ENCODE measurements around the gene CFAP58. TPM values are rescaled to one million over a fixed set of nuclear protein-coding genes. Genes with fewer than 3 reads are reported as not detected.

Gene CFAP58
- total RNA-seq, 1 donor from 2014 or later = 0.12 TPM

DNA sequence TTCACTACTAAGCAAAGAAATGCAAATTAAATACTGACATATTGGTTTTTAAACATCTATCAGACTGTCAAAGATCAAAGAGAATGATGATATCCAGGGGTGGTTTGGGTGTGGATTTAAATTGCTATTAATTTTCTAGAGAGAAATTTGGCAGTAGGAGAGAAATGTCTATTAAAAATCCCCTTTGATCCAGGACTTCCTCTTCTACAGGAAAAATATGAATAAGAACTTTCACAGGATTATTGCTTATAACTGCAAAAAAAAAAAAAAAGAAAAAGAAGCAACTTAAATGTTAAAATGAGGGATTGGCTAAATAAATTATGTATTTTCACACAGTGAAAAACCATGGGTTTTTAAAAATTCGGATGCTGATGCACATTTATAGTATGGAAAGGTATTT, 21.0 kb downstream of the CFAP58 start:
- ATAC-seq = no peak

DNA sequence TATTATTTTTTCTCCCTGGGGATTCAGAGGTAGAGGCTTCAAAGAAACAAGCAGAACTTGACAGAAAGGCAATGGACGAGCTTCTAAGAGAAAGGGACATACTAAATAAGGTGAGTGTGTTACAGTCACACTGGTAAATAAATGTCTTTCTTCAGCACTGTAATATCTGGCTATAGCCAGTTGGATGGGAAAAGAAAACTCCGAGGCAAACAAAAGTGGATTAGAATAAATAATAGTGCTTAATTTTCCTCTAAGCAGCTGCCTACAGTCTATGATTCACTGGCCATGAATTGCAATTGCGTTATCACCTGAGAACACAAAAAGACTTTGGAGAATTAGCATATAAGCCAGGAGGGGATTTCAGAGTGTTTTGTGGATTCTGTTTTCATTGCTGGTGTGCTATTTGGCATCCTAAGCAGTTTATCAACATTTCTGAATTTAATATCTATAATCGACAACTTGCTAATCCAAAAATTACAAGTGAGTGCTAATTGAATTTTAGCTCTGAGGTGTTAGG, 23.2 kb downstream of the CFAP58 start:
- peak; percentile 81 for ATAC-seq

DNA sequence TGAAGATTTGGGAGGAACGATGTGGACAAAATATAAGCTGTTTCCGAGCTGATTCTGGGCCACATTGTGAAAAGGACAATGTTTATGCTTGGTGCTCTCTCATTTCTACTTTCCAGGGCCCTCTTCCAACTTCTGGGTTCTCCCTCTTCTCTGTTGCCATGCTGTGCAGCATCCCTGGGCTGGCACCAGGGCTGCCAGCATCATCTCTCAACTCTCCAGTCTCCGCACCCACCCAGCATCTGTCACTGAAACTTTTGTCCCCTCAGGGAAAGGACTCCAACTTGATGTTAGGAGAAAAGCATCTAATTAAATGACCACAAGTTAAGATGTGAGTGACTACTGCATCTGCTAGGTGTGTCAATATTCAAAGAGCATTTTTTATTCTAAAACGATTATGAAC, 26.7 kb downstream of the CFAP58 start:
- ATAC-seq = no peak

DNA sequence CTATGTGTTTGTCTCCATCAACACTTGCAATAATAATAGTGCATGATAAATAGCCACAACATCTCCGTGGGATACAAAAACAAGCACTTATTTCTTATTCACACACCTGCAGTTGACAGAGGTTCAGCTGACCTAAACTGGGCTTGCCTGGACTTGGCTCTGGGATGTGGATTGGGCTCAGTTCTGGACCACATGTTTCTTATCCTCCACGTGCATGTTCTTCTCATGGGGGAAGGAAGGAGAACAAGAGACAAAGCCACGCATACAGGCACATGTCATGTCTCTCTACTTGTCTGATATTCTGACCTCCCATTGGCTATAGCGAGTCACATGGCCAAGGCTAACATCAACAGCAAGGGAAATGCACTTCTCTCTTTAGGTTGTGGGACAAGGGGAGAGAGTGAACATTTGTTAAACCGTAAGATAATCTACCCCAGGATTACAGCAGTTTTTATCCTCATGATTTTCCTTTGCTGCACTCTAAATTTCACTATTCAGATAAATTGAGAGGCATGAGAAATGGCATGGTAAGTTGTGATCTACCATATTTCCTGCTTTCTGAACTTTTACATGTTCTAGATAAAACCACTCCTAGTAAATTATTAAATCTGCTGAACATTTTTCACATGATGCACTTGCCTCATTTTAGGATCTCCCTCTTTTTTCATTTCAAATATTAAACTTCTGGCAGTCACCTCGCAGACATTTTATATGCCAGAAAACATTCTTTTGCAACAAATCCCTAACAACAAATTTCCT, 33.7 kb downstream of the CFAP58 start:
- no peak for ATAC-seq

DNA sequence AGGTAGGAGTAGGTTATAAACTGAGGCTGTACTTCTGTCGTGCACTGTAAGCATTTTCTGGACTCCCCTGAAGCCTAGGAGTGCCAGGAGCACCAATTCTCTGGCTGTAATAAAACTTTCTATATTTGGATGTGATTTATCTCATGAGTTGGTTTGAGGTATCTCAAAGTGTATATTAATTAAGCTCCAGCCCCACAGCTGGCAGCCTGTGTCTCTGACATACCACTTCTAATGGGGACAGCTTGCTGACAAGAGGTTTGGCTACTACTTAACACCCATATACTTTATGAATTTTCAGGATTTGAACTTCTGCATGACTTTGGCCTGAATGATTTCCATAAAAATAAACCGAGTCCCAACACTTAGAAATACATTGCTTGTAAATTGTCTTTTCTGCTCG, 35.2 kb downstream of the CFAP58 start:
- ATAC-seq = no peak

DNA sequence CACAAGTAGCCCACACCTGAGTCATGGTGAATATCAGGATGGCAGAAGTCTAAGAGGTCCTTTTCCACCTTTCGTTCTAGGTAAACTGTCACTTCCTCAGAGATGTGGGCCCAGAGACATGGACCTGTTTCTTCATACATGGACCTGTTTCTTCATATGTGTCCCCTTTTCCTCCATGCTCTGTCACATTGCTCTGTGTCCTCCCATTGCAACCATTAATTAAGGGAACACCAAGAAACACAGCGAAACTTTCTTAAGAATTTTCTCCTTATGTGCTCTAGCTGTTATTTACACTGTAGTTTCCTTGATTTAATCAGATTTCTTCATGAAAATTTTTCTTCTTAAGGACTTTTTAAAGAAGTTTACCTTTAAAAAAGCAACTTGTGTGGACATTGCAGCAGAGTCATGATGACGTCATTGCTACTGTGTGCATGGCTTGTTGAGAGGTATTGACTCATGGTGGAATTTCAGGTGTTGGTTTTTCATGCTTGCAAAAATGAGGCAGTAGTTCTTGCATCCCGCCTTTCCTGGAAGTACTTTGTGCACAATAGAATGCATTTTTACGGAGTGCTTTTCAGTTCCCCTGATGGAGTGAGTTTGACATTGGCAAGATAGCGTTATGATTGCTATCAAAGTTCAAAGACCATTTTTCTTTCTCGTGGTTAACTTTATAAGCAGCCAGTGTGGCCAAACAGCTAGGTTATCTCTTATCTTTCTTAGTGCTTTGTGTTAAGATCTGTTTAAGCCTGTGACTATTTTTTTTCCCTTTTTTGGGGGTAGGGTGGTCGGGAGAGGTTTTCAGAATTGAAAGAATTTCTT, 37.7 kb downstream of the CFAP58 start:
- ATAC-seq = peak; percentile 73

DNA sequence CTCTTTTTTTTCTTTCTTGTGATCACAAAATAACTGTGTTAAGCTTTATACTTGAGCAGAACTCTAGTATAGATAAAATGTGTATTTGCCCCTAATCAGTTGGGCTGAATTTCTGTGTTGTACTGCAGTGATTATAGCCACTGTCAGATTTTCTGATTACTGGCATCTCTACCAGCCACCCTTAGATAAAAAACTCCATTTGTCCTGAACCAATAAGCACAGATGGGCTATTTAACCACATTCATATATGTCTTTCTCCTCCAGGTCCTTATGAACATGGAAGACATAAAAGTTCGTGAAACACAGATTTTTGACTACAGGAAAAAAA, 38.3 kb downstream of the CFAP58 start:
- ATAC-seq = no peak

DNA sequence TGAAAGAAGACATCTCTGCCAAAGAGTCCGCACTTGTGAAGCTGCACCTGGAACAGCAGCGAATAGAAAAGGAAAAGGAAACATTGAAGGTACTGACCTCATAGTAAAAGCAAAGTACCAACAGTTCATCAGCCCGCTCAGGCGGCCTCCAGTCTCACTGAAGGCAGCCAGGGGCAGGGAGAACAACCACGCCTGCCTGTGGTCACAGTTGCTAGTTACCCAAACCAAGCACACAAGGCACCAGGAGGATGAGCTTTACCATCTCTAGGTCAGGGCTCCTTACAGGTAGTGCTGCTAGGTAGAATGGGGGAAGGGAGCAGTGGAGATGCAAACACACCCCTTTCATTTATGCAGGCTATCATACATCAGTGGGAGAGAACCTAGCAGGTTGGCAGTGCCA, 39.8 kb downstream of the CFAP58 start:
- no peak for ATAC-seq

DNA sequence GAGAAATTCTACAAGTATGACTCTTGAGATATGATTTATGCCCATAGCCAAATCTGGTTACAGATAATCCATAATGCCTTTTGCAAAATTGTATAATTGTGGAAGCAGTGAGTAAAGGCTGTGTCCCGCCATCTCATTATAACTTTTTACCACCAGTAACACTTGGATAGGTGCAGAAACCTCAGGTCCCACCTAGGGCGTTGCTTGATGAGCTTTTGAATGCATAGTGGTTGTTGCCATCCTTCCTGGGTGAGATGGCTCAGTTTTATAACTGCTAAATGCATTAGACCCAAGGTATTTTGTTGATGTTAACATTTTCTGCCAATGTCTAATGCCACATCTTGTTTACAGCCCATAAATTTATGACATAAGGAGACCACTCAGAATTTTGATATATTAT, 42.9 kb downstream of the CFAP58 start:
- no peak for ATAC-seq

DNA sequence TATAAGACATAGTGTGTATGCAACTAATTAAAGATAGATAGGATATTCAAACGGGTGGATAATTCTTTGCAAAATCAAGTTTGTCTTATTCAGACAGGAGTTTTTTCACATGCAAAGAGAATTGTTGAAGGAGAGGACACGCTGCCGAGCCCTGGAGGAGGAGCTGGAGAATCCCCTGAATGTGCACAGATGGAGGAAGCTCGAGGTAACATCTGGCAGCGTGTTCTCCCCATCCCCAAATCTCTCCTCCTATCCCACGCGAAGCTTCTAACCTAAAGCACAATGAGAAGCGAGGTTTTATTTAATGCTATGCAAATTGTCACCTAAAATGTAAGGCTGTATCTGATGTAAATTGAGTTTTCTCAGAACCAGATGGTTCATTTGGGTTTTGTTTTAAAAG, 50.0 kb downstream of the CFAP58 start:
- ATAC-seq = no peak

DNA sequence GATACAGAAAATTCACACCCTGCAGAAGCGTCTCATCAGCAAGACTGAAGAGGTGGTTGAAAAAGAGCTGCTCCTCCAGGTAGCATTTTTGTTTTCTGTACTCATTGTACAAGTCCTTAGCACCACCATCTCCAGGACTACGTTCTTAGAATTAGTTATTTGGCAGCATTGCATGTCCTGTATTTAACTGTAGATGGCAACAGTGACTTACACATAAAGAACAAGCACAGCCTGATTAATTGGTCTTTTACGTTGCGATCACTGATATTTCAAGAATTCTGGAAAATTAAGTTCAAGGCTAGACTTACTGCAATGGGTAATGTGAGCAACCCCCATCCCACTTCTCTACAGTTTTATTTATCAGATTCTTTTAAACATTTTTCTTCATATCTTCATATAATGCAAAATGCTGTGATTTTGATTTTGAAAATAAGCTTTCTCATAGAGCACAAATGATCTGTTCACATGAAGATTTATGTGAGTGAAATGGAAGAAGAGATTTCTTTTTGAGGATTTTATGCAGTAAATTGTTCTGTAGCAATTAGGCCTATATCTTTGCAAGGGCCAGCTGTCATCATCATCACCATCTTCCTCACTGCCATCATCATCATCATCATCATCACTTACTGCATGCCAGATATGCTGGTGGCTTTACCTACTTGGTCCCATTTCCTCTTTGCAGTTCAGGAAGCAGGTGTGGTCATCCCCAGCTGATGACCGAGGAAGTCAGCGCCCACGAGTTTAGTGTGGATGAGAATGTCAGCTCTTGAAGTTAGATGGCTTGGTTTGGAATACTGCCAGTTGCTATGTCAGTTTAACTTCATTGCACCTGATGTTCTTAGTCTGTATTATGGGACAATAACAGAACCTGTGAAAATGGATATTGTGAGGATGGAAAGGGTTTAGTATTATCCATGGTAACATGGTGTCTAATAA, 53.4 kb downstream of the CFAP58 start:
- ATAC-seq = no peak

DNA sequence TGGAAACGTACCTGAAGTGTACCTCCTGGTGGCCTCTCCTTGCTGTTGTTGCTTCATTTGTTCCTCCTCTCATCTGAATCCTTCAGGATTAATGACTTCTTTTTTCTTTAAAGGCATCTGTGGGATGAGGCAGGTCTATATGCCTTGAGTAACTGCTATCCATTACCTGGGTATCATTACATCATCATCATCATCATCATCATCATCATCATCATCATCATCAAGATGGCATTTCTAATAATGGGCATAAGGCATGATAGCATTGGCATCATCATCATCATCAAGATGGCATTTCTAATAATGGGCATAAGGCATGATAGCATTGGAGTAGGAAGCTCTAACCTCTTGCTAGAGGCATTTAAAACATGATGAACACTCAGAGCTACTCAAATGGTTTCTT, 59.9 kb downstream of the CFAP58 start:
- ATAC-seq = no peak

DNA sequence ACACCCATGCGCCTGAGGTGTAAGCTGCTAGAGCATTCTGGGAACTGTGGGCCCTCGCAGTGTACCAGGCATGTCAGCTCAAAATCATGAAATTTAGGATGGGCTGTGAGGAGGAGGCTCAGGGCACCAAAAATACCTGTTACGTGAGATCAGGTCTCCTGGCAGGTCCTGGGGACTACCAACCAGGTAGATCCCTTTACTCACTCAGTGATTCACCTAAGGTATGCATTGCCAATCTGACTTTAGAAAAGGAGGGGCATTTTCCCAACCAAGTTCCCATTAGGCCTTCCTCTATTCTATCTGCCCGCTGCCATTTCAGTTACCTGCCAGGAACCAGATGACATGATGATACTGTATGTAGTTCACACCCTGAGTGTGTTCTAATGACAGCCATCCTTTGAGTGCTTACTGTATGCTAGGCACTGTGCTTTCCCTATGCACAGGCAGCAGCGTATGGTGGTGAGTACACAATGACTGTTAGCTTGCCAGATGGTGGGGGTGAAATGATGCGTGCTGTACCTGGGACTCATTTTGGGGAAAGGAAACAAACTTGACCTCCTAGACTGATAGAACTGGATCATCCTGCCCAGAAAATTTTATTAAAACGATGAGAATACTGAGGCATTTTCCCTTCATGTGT, 62.0 kb downstream of the CFAP58 start:
- ATAC-seq = no peak

DNA sequence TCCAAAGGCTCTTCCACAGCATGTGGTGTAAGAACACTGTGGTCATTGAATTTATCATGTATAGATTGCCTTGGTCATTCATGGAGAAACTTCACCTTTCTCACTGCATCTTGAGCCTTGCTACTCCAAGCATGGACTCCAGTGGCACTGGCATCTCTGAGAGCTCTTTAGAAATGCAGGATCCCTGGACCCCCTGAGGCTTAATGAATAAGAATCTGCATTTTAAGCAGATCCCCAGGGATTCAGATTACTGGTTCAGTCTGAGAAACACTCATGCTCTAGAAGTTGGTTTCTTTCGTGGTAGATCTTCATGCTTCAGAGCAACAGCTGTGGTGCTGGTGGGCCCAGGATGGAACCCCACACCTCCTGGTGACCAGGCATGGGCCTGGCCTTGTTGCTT, 63.2 kb downstream of the CFAP58 start:
- no peak for ATAC-seq

DNA sequence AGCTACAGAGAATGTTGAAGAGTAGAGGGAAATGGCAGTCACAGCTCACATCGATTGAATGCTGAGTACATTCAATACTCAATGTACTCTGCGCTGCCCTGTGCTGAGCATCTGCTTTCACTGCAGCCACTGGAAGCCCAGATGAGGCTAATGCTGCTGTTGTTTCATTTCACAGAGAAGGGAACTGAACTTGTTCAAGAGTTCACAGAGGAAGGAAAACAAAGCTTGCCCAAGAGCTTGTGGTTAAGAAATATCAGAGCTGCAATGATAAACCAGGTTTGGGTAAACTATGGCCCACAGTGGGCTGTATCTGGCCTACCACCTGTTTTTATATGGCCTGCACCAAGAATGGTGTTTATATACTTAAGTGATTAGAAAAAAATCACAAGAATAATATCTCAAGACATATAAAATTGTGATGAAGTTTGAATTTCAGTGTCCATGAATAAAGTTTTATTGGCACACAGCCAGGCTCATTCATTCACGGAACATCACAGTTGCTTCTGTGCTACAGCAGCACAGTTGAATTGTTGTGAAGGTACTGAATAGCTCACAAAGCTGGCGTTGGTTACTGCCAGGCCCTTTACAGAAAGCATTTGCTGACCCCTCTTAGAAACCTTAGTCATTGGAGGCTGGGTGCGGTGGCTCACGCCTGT, 64.1 kb downstream of the CFAP58 start:
- no peak for ATAC-seq

DNA sequence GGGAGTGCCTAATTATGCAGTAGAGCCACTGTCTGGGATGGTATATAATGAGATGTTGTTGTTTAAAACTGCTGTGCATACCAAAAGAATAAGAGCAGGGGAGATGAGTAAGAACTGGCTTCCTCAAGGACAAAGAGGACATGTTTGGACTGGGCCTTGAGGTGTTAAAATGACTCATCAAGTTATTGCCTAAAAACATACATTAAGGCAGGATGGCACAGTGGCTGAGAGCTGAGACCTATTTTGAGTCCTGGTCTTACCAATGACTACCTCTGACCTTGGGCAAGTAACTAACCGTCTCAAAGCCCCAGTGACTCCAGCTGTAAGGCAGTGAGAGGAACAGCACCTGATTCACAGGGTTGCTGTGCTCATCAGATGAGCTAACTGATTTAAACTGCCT, 71.1 kb downstream of the CFAP58 start:
- ATAC-seq = peak; percentile 84

DNA sequence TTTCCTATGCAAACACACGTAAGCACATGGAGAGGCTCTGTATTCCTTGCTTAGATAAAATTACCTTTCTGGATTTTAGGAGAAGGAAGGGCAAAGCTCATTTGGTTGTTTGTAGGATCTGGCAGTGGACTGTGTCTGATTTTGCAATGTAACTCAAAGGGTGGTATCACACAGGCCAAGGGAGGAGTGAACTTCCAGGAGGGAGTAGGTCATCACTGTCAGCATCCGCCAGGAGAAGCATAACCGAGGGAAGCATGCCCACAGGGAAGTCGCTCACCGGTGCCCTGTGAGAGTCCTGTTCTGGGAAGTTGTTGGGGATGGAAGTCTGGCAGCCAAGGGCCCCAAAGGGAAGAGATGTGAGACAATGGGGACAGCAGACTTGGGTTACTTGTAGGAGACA, 74.4 kb downstream of the CFAP58 start:
- no peak for ATAC-seq

DNA sequence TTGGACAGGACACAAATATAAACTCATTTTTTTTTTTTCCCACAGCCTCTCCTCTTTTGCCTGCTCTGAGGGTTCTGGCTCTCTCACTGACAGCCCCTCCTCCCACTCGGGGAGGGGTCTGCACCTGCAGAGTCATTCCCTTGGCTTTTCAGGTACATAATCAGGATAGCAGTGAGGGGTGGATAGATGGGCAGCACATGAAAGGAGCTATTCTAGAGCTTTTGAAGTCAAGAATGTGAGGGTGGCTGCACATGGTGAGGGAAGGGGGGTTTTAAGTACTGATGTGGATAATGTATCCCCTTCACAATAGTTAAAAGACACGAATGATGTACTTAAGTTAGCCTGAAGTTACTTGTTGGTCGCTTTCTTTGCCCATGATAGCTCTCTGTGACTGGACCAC, 76.2 kb downstream of the CFAP58 start:
- no peak for ATAC-seq

DNA sequence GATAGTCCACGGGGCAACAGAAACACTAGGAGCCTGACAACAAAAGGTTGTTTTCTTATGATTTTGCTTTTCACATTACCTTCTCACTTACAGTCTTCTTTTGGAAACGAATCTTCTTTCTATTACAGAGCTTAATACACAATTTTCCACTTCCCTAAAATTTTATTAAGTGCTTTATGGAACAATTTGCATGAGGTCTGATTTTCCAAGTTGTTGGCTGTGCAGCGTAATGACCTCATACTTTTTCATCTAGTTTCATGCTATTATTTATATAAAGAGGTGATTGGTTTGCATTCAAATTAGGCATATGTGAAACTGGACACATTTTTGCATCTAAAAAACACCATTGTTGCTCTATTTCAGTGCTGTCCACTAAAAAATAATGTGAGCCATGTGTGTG, 76.7 kb downstream of the CFAP58 start:
- ATAC-seq = no peak

DNA sequence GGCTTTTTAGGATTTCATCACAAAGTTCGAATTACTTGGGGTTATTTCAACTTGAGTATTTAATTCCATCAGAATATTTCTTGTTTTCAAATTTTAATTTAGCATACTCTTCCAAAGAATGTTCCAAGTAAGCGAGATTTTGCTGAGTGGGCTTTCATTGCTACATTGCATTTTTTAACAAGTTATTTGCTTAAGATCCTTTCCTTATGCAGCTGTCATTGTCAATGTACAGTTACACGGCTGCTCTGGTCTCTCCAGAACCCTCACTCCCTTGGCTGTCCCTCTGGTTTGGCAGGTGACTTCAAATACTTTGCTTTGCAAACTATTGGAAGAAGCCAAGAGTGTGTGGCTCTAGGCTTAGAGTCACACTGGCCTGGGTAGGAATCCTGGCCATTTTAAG, 80.0 kb downstream of the CFAP58 start:
- ATAC-seq = no peak

DNA sequence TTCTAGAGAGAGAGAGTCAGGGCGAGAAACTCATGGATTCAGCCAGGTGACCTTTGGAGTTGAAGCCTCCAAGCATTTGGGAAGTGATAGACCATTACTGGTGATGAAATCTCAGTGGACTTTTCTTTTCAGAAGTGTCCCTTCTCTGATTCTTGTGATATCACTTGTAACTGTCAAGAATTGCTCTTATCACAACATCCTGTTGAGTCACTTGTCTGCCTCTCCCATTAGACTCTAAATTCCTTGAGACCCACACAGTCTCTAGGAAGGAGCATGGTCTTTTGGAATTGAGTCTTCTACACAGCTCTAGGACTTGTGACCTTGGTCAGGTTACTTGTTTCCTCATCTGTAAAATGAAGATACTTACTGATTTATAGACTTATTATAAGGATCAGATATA, 81.0 kb downstream of the CFAP58 start:
- no peak for ATAC-seq

DNA sequence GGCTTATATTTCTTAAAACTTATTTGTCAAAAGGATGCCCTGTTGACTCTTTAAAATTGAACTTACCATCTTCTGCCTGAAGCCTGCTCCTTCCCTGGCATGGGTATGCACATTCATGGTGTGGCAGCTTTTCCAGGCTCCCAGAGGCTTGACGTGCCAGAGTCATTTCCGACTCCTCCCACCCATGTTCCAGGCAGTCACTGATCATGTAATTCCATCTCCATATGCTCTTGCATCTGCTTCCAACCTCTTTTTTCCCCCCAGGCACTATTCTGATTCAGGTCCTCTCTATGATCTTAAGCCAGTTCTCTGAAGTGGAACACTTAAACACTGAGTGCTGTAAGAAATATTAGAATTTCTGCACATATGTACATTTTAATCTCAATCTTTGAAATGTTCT, 82.2 kb downstream of the CFAP58 start:
- no peak for ATAC-seq
